ENCODE results near the gene CASQ2. TPM values are rescaled to one million over a fixed set of nuclear protein-coding genes. Genes with fewer than 3 reads are reported as not detected.

Gene CASQ2
- total RNA-seq, 1 donor from 2014 or later: not detected

GRCh38 chr1:115732316-115732715 is 36.2 kb downstream of the CASQ2 start:
- no peak overlapping the region for H3K27ac Mint-ChIP-seq (ENCODE audit: unreplicated experiment)
- peaks cover 10% of the 10 kb centered on the region for H3K27me3 Mint-ChIP-seq (ENCODE audit: low read depth)
- peaks cover 10% of the 10 kb centered on the region for H3K4me1 Mint-ChIP-seq (ENCODE audit: low read depth)
- no peak for DNase-seq (ENCODE audit: low spot score)
- H3K4me3 Mint-ChIP-seq (ENCODE audit: unreplicated experiment): no peak overlapping the region
- TF ChIP-seq CTCF (IDR thresholded peaks at IDR 0.05): no peak
- no peaks in the 10 kb centered on the region for H3K36me3 Mint-ChIP-seq (ENCODE audit: low read depth)
- no peaks in the 10 kb centered on the region for H3K9me3 Mint-ChIP-seq (ENCODE audit: low read depth)

GRCh38 chr1:115729756-115730155 is 38.8 kb downstream of the CASQ2 start:
- no peak for DNase-seq (ENCODE audit: low spot score)
- Mint-ChIP-seq H3K4me3 (ENCODE audit: unreplicated experiment) (no peak overlapping the region), H3K4me1 (ENCODE audit: low read depth) (peaks cover 10% of the 10 kb centered on the region), H3K27ac (ENCODE audit: unreplicated experiment) (no peak overlapping the region), H3K36me3 (ENCODE audit: low read depth) (no peaks in the 10 kb centered on the region), H3K9me3 (ENCODE audit: low read depth) (no peaks in the 10 kb centered on the region), H3K27me3 (ENCODE audit: low read depth) (peaks cover 9% of the 10 kb centered on the region)
- no peak for TF ChIP-seq CTCF (IDR thresholded peaks at IDR 0.05)

GRCh38 chr1:115728341-115728740 is 40.2 kb downstream of the CASQ2 start:
- Mint-ChIP-seq H3K4me3 (ENCODE audit: unreplicated experiment) (no peak overlapping the region), H3K27ac (ENCODE audit: unreplicated experiment) (peak overlapping the region; percentile 81)
- no peak for DNase-seq (ENCODE audit: low spot score)

GRCh38 chr1:115727706-115728249 is 40.7 kb downstream of the CASQ2 start:
- peak overlapping the region; percentile 81 for H3K27ac Mint-ChIP-seq (ENCODE audit: unreplicated experiment)
- H3K27me3 Mint-ChIP-seq (ENCODE audit: low read depth): no peaks in the 10 kb centered on the region
- no peak for DNase-seq (ENCODE audit: low spot score)
- H3K36me3 Mint-ChIP-seq (ENCODE audit: low read depth): no peaks in the 10 kb centered on the region
- peaks cover 10% of the 10 kb centered on the region for H3K4me1 Mint-ChIP-seq (ENCODE audit: low read depth)
- no peak for TF ChIP-seq CTCF (IDR thresholded peaks at IDR 0.05)
- H3K9me3 Mint-ChIP-seq (ENCODE audit: low read depth): no peaks in the 10 kb centered on the region
- no peak overlapping the region for H3K4me3 Mint-ChIP-seq (ENCODE audit: unreplicated experiment)

More at GRCh38 chr1:115728341-115728740, 40.2 kb downstream of the CASQ2 start:
- peaks cover 10% of the 10 kb centered on the region for H3K4me1 Mint-ChIP-seq (ENCODE audit: low read depth)
- H3K9me3 Mint-ChIP-seq (ENCODE audit: low read depth): no peaks in the 10 kb centered on the region
- no peaks in the 10 kb centered on the region for H3K36me3 Mint-ChIP-seq (ENCODE audit: low read depth)
- TF ChIP-seq CTCF (IDR thresholded peaks at IDR 0.05): no peak
- peaks cover under 1% of the 10 kb centered on the region for H3K27me3 Mint-ChIP-seq (ENCODE audit: low read depth)

GRCh38 chr1:115726570-115726969 is 41.9 kb downstream of the CASQ2 start:
- DNase-seq (ENCODE audit: low spot score): no peak
- Mint-ChIP-seq H3K4me3 (ENCODE audit: unreplicated experiment) (no peak overlapping the region), H3K36me3 (ENCODE audit: low read depth) (no peaks in the 10 kb centered on the region), H3K4me1 (ENCODE audit: low read depth) (peaks cover 10% of the 10 kb centered on the region), H3K27me3 (ENCODE audit: low read depth) (no peaks in the 10 kb centered on the region), H3K9me3 (ENCODE audit: low read depth) (no peaks in the 10 kb centered on the region), H3K27ac (ENCODE audit: unreplicated experiment) (no peak overlapping the region)
- no peak for TF ChIP-seq CTCF (IDR thresholded peaks at IDR 0.05)
